Panc1 (cell line): ENCODE results near the gene ATP13A3. TPM values are rescaled to one million over a fixed set of nuclear protein-coding genes. Genes with fewer than 3 reads are reported as not detected.

ENCODE experiments used
- ATAC-seq: fragments of 200-7000 bp; cut with Tn5 transposase; 2 replicates; pipeline ENCODE4 v1.9.1; 2020; ENCODE audit warnings: mild to moderate bottlenecking, moderate library complexity
- BruUV-seq: library from RNA; stranded (reverse); fragments of 400-500 nt; replicated peaks from 2 replicates; lab custom pipeline; 2021; lab: Mats Ljungman, UMichigan
- CTCF ChIA-PET: fragments of 300-600 bp; sonication (Branson Sonifier 250); formaldehyde crosslinking; loops from one replicate; lab custom pipeline; 2022; ENCODE audit warnings: antibody characterized with exemption; lab: Charles Lee
- POLR2A ChIA-PET: fragments of 300-600 bp; sonication (Branson Sonifier 250); formaldehyde crosslinking; loops from one replicate; lab custom pipeline; 2022; ENCODE audit warnings: antibody characterized with exemption; lab: Charles Lee
- DNase-seq: peaks from one replicate; pipeline ENCODE4 v3.0.0-alpha.2; 2010; ENCODE audit warnings: low read depth, low spot score
- H3K27ac ChIP-seq: 2 replicates; pipeline ENCODE4 v1.5.1; 2011; ENCODE audit warnings: mild to moderate bottlenecking, low read length, inconsistent platforms
- H3K27me3 ChIP-seq: fragments of 200-500 bp; sonication (Bioruptor generic); 2 replicates; pipeline ENCODE4 v1.6.0; 2014; ENCODE audit warnings: low read length, inconsistent platforms; ENCODE audit not compliant: control insufficient read depth, insufficient read depth
- H3K36me3 ChIP-seq: fragments of 200-500 bp; sonication (Bioruptor generic); 2 replicates; pipeline ENCODE4 v1.5.1; 2014; ENCODE audit warnings: inconsistent platforms, mild to moderate bottlenecking, low read length, moderate library complexity; ENCODE audit not compliant: control insufficient read depth, insufficient read depth
- H3K4me1 ChIP-seq: 2 replicates; pipeline ENCODE4 v1.5.1; 2011; ENCODE audit warnings: inconsistent platforms, mild to moderate bottlenecking, low read length, moderate library complexity; ENCODE audit not compliant: control insufficient read depth, insufficient read depth
- H3K4me3 ChIP-seq, 2 experiments: 2 replicates each; pipeline ENCODE4 v1.5.1; 2011 to 2012; ENCODE audit warnings: low read depth in 2 of 2, low read length in 2 of 2, mild to moderate bottlenecking in 2 of 2, inconsistent platforms in 1 of 2, moderate library complexity in 1 of 2
- H3K9me3 ChIP-seq: fragments of 200-500 bp; sonication (Bioruptor generic); 2 replicates; pipeline ENCODE4 v1.5.1; 2014; ENCODE audit warnings: low read depth, mild to moderate bottlenecking, inconsistent platforms, low read length, moderate library complexity; ENCODE audit not compliant: control insufficient read depth, insufficient read depth
- CTCF ChIP-seq: fragments of 450-650 bp; IDR thresholded peaks from 2 replicates; pipeline ENCODE4 v1.5.1; 2017; ENCODE audit warnings: mild to moderate bottlenecking
- POLR2AphosphoS5 ChIP-seq: IDR thresholded peaks from 2 replicates; pipeline ENCODE4 v1.6.1; 2012; ENCODE audit warnings: mild to moderate bottlenecking, low read depth, low read length, moderate library complexity
- REST ChIP-seq, 2 experiments: IDR thresholded peaks; 2 replicates each; pipeline ENCODE4 v1.6.1; 2011 to 2012; ENCODE audit warnings: low read depth in 2 of 2, control low read depth in 1 of 2, low read length in 1 of 2, mild to moderate bottlenecking in 1 of 2, moderate library complexity in 1 of 2; ENCODE audit not compliant: insufficient read depth in 1 of 2
- SIN3A ChIP-seq: IDR thresholded peaks from 2 replicates; pipeline ENCODE4 v1.6.1; 2012; ENCODE audit warnings: low read depth, mild to moderate bottlenecking, low read length, moderate library complexity, borderline replicate concordance; ENCODE audit not compliant: insufficient read depth
- TCF7L2 ChIP-seq: IDR thresholded peaks from 2 replicates; pipeline ENCODE4 v1.6.1; 2011; ENCODE audit warnings: mild to moderate bottlenecking, low read depth, low read length, inconsistent platforms
- in situ Hi-C: cut with HindIII; loops from 2 replicates; pipeline ENCODE4 v1.10.0; 2016; ENCODE audit warnings: low sequenced_read_pairs, low pct_unique_long_range_greater_than_20kb
- intact Hi-C: fragments of 100-400 bp; cut with micrococcal nuclease; formaldehyde crosslinking; loops from one replicate; pipeline ENCODE4 v1.10.0; 2022; ENCODE audit not compliant: unreplicated experiment
- total RNA-seq: library from RNA; stranded (reverse); gene quantifications from one replicate; pipeline ENCODE4 v1.2.1, GENCODE V29; 2021; ENCODE audit not compliant: unreplicated experiment

Gene ATP13A3
- total RNA-seq, 1 experiment from 2014 or later = 169 TPM

DNA sequence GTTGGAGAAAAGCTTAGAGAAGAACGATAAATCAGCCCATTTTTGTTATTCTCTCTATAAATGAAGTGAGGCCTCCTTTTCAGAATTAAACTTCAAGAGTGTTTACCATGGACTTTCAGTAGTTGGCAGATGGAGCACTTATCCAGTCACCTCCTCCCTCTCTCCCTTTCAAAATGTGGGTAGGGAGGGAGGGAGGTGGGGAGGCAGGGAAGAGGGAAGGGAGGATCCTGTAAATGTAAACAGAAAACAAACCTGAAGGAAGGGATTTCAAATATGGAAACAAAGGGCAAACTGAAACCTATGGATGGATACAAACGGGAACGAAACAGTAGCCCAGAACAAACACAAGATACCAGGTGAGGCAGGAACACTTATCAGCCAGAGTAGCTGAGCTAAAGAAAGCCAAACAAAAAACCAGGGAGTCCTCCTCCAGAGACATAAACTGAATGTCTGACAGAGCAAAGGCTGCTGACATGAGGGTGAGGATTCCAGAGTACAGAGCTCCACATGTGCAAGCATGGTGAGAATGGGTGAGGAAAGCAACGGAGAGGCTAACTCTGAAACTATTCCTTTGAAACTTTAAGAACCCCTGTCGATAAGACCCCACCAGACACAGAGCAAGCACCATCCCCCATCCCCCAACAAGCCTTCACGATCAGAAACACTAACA is 46.8 kb downstream of the ATP13A3 start:
- in situ Hi-C loops = no loop called here
- H3K36me3 ChIP-seq = peaks cover 41% of the 10 kb centered on the region
- no peak overlapping the region for H3K4me3 ChIP-seq
- no peaks in the 10 kb centered on the region for H3K27me3 ChIP-seq
- DNase-seq (no peak), ATAC-seq (no peak)
- TF ChIP-seq CTCF = no peak
- no peak for TF ChIP-seq SIN3A
- no peak for TF ChIP-seq TCF7L2
- no peak for TF ChIP-seq REST (IDR thresholded peaks at IDR 0.05; ENCODE audit: insufficient read depth in 1 of 2, low read depth in 2 of 2, low read length in 1 of 2)
- TF ChIP-seq POLR2AphosphoS5 = no peak
- BruUV-seq = no TSS peak
- CTCF ChIA-PET = interaction anchor here (0.5 kb wide), 1 partner anchor 200 kb away, joined by 8 read pairs; no protein-coding TSS in a partner anchor
- intact Hi-C loops = no loop called here
- H3K27ac ChIP-seq = no peak overlapping the region
- POLR2A ChIA-PET = interaction anchor here (0.6 kb wide), 1 partner anchor 64 kb away, joined by 3 read pairs; no protein-coding TSS in a partner anchor
- no peaks in the 10 kb centered on the region for H3K4me1 ChIP-seq
- H3K9me3 ChIP-seq = no peaks in the 10 kb centered on the region

GRCh38 chr3:194434503-194434902 is 52.3 kb downstream of the ATP13A3 start:
- ChIA-PET CTCF (no interaction called here), POLR2A (no interaction called here)
- H3K9me3 ChIP-seq = no peaks in the 10 kb centered on the region
- ATAC-seq (no peak), DNase-seq (no peak)
- H3K4me1 ChIP-seq = no peaks in the 10 kb centered on the region
- no peak overlapping the region for H3K27ac ChIP-seq
- in situ Hi-C loops = no loop called here
- no peaks in the 10 kb centered on the region for H3K27me3 ChIP-seq
- TF ChIP-seq POLR2AphosphoS5 = no peak
- BruUV-seq = no TSS peak
- intact Hi-C loops = no loop called here
- H3K36me3 ChIP-seq = peaks cover 62% of the 10 kb centered on the region
- H3K4me3 ChIP-seq = no peak overlapping the region

DNA sequence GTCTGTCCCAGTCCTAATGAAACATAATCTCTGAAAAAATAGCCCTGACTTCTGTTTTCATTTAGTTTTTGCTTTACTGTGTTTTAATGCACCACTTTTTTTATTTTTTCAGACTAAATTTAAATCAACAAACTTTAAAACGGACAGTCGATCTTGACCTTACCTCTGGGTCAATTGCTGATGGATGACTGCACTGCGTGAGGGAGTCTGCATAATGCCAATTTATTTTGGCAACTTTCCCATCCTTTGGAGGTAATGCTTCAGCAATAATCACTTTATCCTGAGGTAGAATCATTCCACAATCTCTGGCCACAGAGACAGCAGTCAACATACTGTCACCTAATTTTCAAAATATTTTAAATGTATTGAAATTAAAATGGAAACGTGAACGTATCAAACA is 55.2 kb downstream of the ATP13A3 start:
- intact Hi-C loops (no loop called here), in situ Hi-C loops (no loop called here)
- no peaks in the 10 kb centered on the region for H3K27me3 ChIP-seq
- TF ChIP-seq CTCF = no peak
- no peak for TF ChIP-seq POLR2AphosphoS5
- ATAC-seq (no peak), DNase-seq (no peak)
- no peaks in the 10 kb centered on the region for H3K4me1 ChIP-seq
- H3K4me3 ChIP-seq = no peak overlapping the region
- H3K9me3 ChIP-seq = no peaks in the 10 kb centered on the region
- POLR2A ChIA-PET = no interaction called here
- CTCF ChIA-PET = interaction anchor here (0.6 kb wide), 1 partner anchor 185 kb away, joined by 3 read pairs; no protein-coding TSS in a partner anchor
- no peak overlapping the region for H3K27ac ChIP-seq
- peaks cover 56% of the 10 kb centered on the region for H3K36me3 ChIP-seq
- BruUV-seq = no TSS peak
